ENCODE data around the gene DAPK1. TPM values are rescaled to one million over a fixed set of nuclear protein-coding genes. Genes with fewer than 3 reads are reported as not detected.

The DAPK1 gene
- total and polyA plus RNA-seq, 5 donors from 2014 or later = 0.14 to 3.5 (median 0.42) TPM; not detected in 2

- Histone ChIP-seq H3K27me3 (ENCODE audit: control insufficient read depth, insufficient read depth, low read length) (no peaks in the 10 kb centered on the region), H3K27ac (ENCODE audit: insufficient read depth, low read length, poor library complexity, severe bottlenecking) (no peak overlapping the region), H3K4me3 (ENCODE audit: low read depth, low read length) (no peak overlapping the region), H3K9me3 (ENCODE audit: control insufficient read depth in 2 of 2, low read length in 2 of 2) (no peaks in the 10 kb centered on the region), H3K4me1 (ENCODE audit: control insufficient read depth, insufficient read depth, low read length, poor library complexity, severe bottlenecking) (no peaks in the 10 kb centered on the region), H3K36me3 (ENCODE audit: control insufficient read depth, insufficient read depth, low read length) (no peaks in the 10 kb centered on the region)
- H3K27me3 Mint-ChIP-seq = peaks cover 4% of the 10 kb centered on the region
- ATAC-seq (ENCODE audit: low read depth in 2 of 2) (no peak), DNase-seq (no peak)
- no peak overlapping the region for H3K27ac Mint-ChIP-seq
- peaks cover 0 to 2% (median 0%) of the 10 kb centered on the region in 4 donors for H3K4me1 Mint-ChIP-seq
- H3K9me3 Mint-ChIP-seq = peaks cover 0 to 3% (median 0%) of the 10 kb centered on the region in 7 donors
- no peaks in the 10 kb centered on the region for H3K36me3 Mint-ChIP-seq
- H3K4me3 Mint-ChIP-seq = no peak overlapping the region
Measured at GRCh38 chr9:87556039-87556438, 58.4 kb downstream of the DAPK1 start.

DNA sequence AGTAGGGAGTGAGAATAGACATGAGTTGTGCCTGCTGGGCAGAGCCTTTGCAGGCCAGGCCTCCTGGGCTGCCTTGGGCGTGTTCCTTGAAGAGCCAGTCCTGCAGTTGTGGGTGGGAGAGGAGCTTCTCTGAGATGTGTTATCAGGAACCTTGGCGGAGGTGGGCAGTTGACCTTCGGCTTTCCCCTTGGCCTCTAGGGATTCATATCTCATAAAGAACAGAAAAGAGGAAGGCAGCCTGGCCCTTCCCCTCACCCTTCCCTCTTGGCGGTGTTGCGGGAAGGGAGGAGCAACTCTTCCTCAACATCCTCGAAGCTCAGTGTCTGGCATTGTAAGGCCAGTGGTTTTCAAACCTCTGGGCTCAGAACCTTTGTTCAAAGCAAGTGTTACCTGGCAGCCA is 59.2 kb downstream of the DAPK1 start:
- no peaks in the 10 kb centered on the region for H3K4me1 ChIP-seq (ENCODE audit: control insufficient read depth, insufficient read depth, low read length, poor library complexity, severe bottlenecking)
- H3K9me3 ChIP-seq (ENCODE audit: control insufficient read depth in 2 of 2, low read length in 2 of 2) = no peaks in the 10 kb centered on the region
- Mint-ChIP-seq H3K4me3 (no peak overlapping the region), H3K4me1 (peaks cover 0 to 2% (median 0%) of the 10 kb centered on the region in 4 donors), H3K36me3 (no peaks in the 10 kb centered on the region), H3K27me3 (peaks cover 4% of the 10 kb centered on the region), H3K27ac (no peak overlapping the region), H3K9me3 (peaks cover 0 to 3% (median 0%) of the 10 kb centered on the region in 7 donors)
- no peak for DNase-seq
- no peak overlapping the region for H3K27ac ChIP-seq (ENCODE audit: insufficient read depth, low read length, poor library complexity, severe bottlenecking)
- no peak for ATAC-seq (ENCODE audit: low read depth in 2 of 2)
- H3K4me3 ChIP-seq (ENCODE audit: low read depth, low read length) = no peak overlapping the region
- H3K27me3 ChIP-seq (ENCODE audit: control insufficient read depth, insufficient read depth, low read length) = no peaks in the 10 kb centered on the region
- no peaks in the 10 kb centered on the region for H3K36me3 ChIP-seq (ENCODE audit: control insufficient read depth, insufficient read depth, low read length)

GRCh38 chr9:87557996-87558395 is 60.3 kb downstream of the DAPK1 start:
- Mint-ChIP-seq H3K9me3 (peaks cover 0 to 3% (median 0%) of the 10 kb centered on the region in 7 donors), H3K4me3 (no peak overlapping the region), H3K27me3 (peaks cover 4% of the 10 kb centered on the region), H3K36me3 (no peaks in the 10 kb centered on the region), H3K4me1 (peaks cover 0 to 2% (median 0%) of the 10 kb centered on the region in 4 donors), H3K27ac (no peak overlapping the region)
- H3K4me1 ChIP-seq (ENCODE audit: control insufficient read depth, insufficient read depth, low read length, poor library complexity, severe bottlenecking) = no peaks in the 10 kb centered on the region
- H3K27me3 ChIP-seq (ENCODE audit: control insufficient read depth, insufficient read depth, low read length) = no peaks in the 10 kb centered on the region
- no peak overlapping the region for H3K27ac ChIP-seq (ENCODE audit: insufficient read depth, low read length, poor library complexity, severe bottlenecking)
- DNase-seq = no peak
- H3K36me3 ChIP-seq (ENCODE audit: control insufficient read depth, insufficient read depth, low read length) = no peaks in the 10 kb centered on the region
- no peak overlapping the region for H3K4me3 ChIP-seq (ENCODE audit: low read depth, low read length)
- no peaks in the 10 kb centered on the region for H3K9me3 ChIP-seq (ENCODE audit: control insufficient read depth in 2 of 2, low read length in 2 of 2)
- no peak for ATAC-seq (ENCODE audit: low read depth in 2 of 2)

DNA sequence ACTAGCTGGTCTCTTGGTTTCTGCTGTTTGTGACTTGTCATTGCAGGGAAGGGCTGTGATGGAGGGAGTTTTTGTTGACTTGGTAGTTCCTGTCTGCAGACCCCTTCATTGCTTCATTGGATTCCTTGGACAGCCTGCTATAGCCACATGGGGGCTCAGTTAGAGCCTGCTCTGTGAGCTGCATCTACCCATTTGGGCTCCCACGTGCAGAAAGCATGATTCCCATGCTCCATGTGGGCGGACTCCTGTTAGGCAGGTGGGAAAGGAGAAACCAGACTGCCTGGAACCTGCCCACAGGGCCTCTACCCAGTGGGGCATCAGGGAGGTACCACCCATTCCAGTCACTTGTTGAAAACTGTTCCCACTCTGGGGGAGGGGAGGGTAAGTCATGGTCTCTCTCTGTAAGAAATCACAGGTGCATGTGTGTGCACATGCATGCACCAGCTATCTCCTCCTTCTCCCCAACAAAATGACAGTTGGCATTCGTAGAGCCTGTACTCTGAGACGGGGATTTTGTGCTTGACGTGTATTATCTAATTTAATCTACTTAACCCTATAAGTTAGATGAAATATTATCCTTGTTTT is 61.0 kb downstream of the DAPK1 start:
- ATAC-seq (ENCODE audit: low read depth in 2 of 2) = no peak
- no peak for DNase-seq

GRCh38 chr9:87562062-87562461 is 64.4 kb downstream of the DAPK1 start:
- Histone ChIP-seq H3K27ac (ENCODE audit: insufficient read depth, low read length, poor library complexity, severe bottlenecking) (no peak overlapping the region), H3K4me3 (ENCODE audit: low read depth, low read length) (no peak overlapping the region), H3K4me1 (ENCODE audit: control insufficient read depth, insufficient read depth, low read length, poor library complexity, severe bottlenecking) (no peaks in the 10 kb centered on the region), H3K36me3 (ENCODE audit: control insufficient read depth, insufficient read depth, low read length) (no peaks in the 10 kb centered on the region), H3K27me3 (ENCODE audit: control insufficient read depth, insufficient read depth, low read length) (no peaks in the 10 kb centered on the region), H3K9me3 (ENCODE audit: control insufficient read depth in 2 of 2, low read length in 2 of 2) (no peaks in the 10 kb centered on the region)
- ATAC-seq (ENCODE audit: low read depth in 2 of 2) (no peak), DNase-seq (no peak)
- H3K27ac Mint-ChIP-seq = no peak overlapping the region
- H3K36me3 Mint-ChIP-seq = no peaks in the 10 kb centered on the region
- H3K27me3 Mint-ChIP-seq = peaks cover 4% of the 10 kb centered on the region
- H3K4me3 Mint-ChIP-seq = no peak overlapping the region
- no peaks in the 10 kb centered on the region for H3K4me1 Mint-ChIP-seq
- peaks cover 0 to 3% (median 0%) of the 10 kb centered on the region in 7 donors for H3K9me3 Mint-ChIP-seq

More for the DNA sequence above, 61.0 kb downstream of the DAPK1 start:
- H3K4me3 ChIP-seq (ENCODE audit: low read depth, low read length) = no peak overlapping the region
- H3K36me3 ChIP-seq (ENCODE audit: control insufficient read depth, insufficient read depth, low read length) = no peaks in the 10 kb centered on the region
- Mint-ChIP-seq H3K36me3 (no peaks in the 10 kb centered on the region), H3K27ac (no peak overlapping the region), H3K4me1 (peaks cover 0 to 2% (median 0%) of the 10 kb centered on the region in 4 donors), H3K4me3 (no peak overlapping the region), H3K27me3 (peaks cover 4% of the 10 kb centered on the region), H3K9me3 (peaks cover 0 to 3% (median 0%) of the 10 kb centered on the region in 7 donors)
- H3K4me1 ChIP-seq (ENCODE audit: control insufficient read depth, insufficient read depth, low read length, poor library complexity, severe bottlenecking) = no peaks in the 10 kb centered on the region
- H3K27me3 ChIP-seq (ENCODE audit: control insufficient read depth, insufficient read depth, low read length) = no peaks in the 10 kb centered on the region
- H3K9me3 ChIP-seq (ENCODE audit: control insufficient read depth in 2 of 2, low read length in 2 of 2) = no peaks in the 10 kb centered on the region
- H3K27ac ChIP-seq (ENCODE audit: insufficient read depth, low read length, poor library complexity, severe bottlenecking) = no peak overlapping the region

DNA sequence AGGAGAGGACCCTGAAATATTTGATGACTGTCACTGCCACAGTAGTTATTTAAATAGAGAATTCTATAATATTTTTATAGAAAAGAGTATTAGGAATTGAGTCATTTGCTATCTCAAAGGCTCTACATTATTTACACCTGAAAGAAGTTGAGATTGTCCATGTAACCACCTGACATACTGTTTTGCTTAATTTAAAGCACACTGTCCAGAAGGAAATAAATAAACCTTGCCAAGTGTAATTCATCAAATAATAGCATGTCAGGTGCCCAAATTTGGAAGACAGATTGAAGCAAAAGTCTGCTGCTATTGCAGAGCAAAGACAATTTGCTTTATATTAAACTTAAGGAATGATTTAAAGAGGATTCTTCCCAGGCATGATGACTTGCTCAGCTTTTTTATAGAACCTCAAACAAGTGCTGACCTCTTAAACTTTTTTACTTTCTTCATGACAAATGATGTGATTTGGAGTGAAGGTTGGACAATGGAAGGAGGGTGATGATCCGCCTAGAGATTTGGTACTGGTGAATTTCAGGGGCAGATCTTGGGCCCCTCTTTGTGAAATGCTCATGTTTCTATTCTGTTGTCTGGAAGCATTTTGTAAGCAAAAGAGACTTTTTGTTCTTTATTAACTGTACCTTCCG is 65.0 kb downstream of the DAPK1 start:
- Histone ChIP-seq H3K36me3 (ENCODE audit: control insufficient read depth, insufficient read depth, low read length) (no peaks in the 10 kb centered on the region), H3K4me1 (ENCODE audit: control insufficient read depth, insufficient read depth, low read length, poor library complexity, severe bottlenecking) (no peaks in the 10 kb centered on the region), H3K4me3 (ENCODE audit: low read depth, low read length) (no peak overlapping the region), H3K27ac (ENCODE audit: insufficient read depth, low read length, poor library complexity, severe bottlenecking) (no peak overlapping the region), H3K9me3 (ENCODE audit: control insufficient read depth in 2 of 2, low read length in 2 of 2) (no peaks in the 10 kb centered on the region), H3K27me3 (ENCODE audit: control insufficient read depth, insufficient read depth, low read length) (no peaks in the 10 kb centered on the region)
- peaks cover 4% of the 10 kb centered on the region for H3K27me3 Mint-ChIP-seq
- H3K27ac Mint-ChIP-seq = no peak overlapping the region
- DNase-seq = no peak
- H3K9me3 Mint-ChIP-seq = peaks cover 0 to 3% (median 0%) of the 10 kb centered on the region in 7 donors
- no peak for ATAC-seq (ENCODE audit: low read depth in 2 of 2)
- no peaks in the 10 kb centered on the region for H3K36me3 Mint-ChIP-seq
- H3K4me3 Mint-ChIP-seq = no peak overlapping the region
- H3K4me1 Mint-ChIP-seq = no peaks in the 10 kb centered on the region

GRCh38 chr9:87564111-87564510 is 66.4 kb downstream of the DAPK1 start:
- Mint-ChIP-seq H3K27ac (no peak overlapping the region), H3K36me3 (no peaks in the 10 kb centered on the region), H3K4me3 (no peak overlapping the region), H3K9me3 (no peaks in the 10 kb centered on the region), H3K4me1 (no peaks in the 10 kb centered on the region), H3K27me3 (peaks cover 4% of the 10 kb centered on the region)
- Histone ChIP-seq H3K36me3 (ENCODE audit: control insufficient read depth, insufficient read depth, low read length) (no peaks in the 10 kb centered on the region), H3K4me3 (ENCODE audit: low read depth, low read length) (no peak overlapping the region), H3K27ac (ENCODE audit: insufficient read depth, low read length, poor library complexity, severe bottlenecking) (no peak overlapping the region), H3K4me1 (ENCODE audit: control insufficient read depth, insufficient read depth, low read length, poor library complexity, severe bottlenecking) (no peaks in the 10 kb centered on the region), H3K27me3 (ENCODE audit: control insufficient read depth, insufficient read depth, low read length) (no peaks in the 10 kb centered on the region), H3K9me3 (ENCODE audit: control insufficient read depth in 2 of 2, low read length in 2 of 2) (no peaks in the 10 kb centered on the region)
- DNase-seq (no peak), ATAC-seq (ENCODE audit: low read depth in 2 of 2) (no peak)

DNA sequence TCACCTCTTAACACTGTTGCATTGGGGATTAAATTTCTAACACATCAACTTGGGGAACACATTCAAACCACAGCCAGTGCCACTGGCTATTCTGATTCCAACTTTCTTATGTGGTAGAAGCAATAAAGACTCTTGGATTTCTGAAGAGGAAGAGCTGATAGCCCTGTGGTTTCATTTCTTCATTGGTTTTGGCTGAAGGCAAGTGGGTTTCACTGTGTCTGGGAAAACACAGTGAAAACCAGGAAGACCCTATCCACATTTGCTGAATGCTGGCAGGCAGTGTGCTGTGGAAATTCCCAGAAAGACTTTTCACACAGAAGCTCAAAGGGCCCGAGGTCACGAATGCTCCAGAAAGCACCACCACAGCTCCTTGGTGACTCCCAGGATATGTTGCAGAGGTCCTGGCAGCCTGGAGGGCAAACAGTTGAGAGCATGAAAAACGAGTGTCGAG is 67.1 kb downstream of the DAPK1 start:
- Histone ChIP-seq H3K4me1 (ENCODE audit: control insufficient read depth, insufficient read depth, low read length, poor library complexity, severe bottlenecking) (no peaks in the 10 kb centered on the region), H3K27me3 (ENCODE audit: control insufficient read depth, insufficient read depth, low read length) (no peaks in the 10 kb centered on the region), H3K27ac (ENCODE audit: insufficient read depth, low read length, poor library complexity, severe bottlenecking) (no peak overlapping the region), H3K9me3 (ENCODE audit: control insufficient read depth in 2 of 2, low read length in 2 of 2) (no peaks in the 10 kb centered on the region), H3K36me3 (ENCODE audit: control insufficient read depth, insufficient read depth, low read length) (no peaks in the 10 kb centered on the region), H3K4me3 (ENCODE audit: low read depth, low read length) (no peak overlapping the region)
- Mint-ChIP-seq H3K4me3 (no peak overlapping the region), H3K27ac (no peak overlapping the region), H3K4me1 (no peaks in the 10 kb centered on the region), H3K27me3 (peaks cover 4% of the 10 kb centered on the region), H3K36me3 (no peaks in the 10 kb centered on the region), H3K9me3 (no peaks in the 10 kb centered on the region)
- DNase-seq = no peak
- no peak for ATAC-seq (ENCODE audit: low read depth in 2 of 2)

All from CD4-positive, CD25-positive, alpha-beta regulatory T cell (primary cell).